Loucy (cell line): Measurements from ENCODE around the gene COL1A1.

Source experiments
- CTCF ChIP-seq: fragments of 200-600 bp; sonication (generic); conservative IDR thresholded peaks from 2 replicates; pipeline ENCODE4 v1.5.1; 2014; ENCODE audit warnings: mild to moderate bottlenecking, antibody characterized with exemption, low read length
- EZH2phosphoT487 ChIP-seq: fragments of 200-600 bp; IDR thresholded peaks from 2 replicates; pipeline ENCODE4 v1.6.1; 2018; ENCODE audit warnings: antibody characterized with exemption, mild to moderate bottlenecking, moderate library complexity, borderline replicate concordance

- TF ChIP-seq CTCF (no peak; the same call in 1 of the 2 replicates), EZH2phosphoT487 (no peak)
These were observed 24.7 kb downstream of the COL1A1 start for GRCh38 chr17:50176559-50177357.
